Effector memory CD8-positive, alpha-beta T cell (primary cell): ENCODE results near the gene CEP170B.
"Not testable (repeated sequence)": the region's sequence is repeated elsewhere in the genome, so short reads cannot be mapped to it uniquely, and the experiment has no call there.

Source experiments
- ATAC-seq: fragments of 150-1000 bp; cut with Tn5 transposase; replicated peaks from 2 replicates; pipeline ENCODE4 v1.10.0; 2021; ENCODE audit warnings: mild to moderate bottlenecking, moderate library complexity
- DNase-seq, 3 experiments: peaks; one replicate each; pipeline ENCODE4 v3.0.0; 2021
- H3K27ac Mint-ChIP-seq, 2 donors: one replicate each; pipeline ENCODE4 v1.8.0; 2022; ENCODE audit warnings: mild to moderate bottlenecking in 2 of 2, mixed read lengths in 2 of 2, moderate library complexity in 2 of 2
- H3K27me3 Mint-ChIP-seq, 2 donors: one replicate each; pipeline ENCODE4 v1.8.0; 2022; ENCODE audit warnings: mixed read lengths in 2 of 2
- H3K36me3 Mint-ChIP-seq: one replicate; pipeline ENCODE4 v1.8.0; 2022; ENCODE audit warnings: mild to moderate bottlenecking, moderate library complexity, mixed read lengths; ENCODE audit not compliant: insufficient read depth
- H3K4me1 Mint-ChIP-seq, 2 donors: one replicate each; pipeline ENCODE4 v1.8.0; 2022; ENCODE audit warnings: low read depth in 2 of 2, mixed read lengths in 2 of 2
- H3K4me3 Mint-ChIP-seq, 2 donors: one replicate each; pipeline ENCODE4 v1.8.0; 2022; ENCODE audit warnings: mild to moderate bottlenecking in 2 of 2, mixed read lengths in 2 of 2, moderate library complexity in 2 of 2
- H3K9me3 Mint-ChIP-seq, 2 donors: one replicate each; pipeline ENCODE4 v1.8.0; 2022; ENCODE audit warnings: mixed read lengths in 2 of 2

The CEP170B gene

DNA sequence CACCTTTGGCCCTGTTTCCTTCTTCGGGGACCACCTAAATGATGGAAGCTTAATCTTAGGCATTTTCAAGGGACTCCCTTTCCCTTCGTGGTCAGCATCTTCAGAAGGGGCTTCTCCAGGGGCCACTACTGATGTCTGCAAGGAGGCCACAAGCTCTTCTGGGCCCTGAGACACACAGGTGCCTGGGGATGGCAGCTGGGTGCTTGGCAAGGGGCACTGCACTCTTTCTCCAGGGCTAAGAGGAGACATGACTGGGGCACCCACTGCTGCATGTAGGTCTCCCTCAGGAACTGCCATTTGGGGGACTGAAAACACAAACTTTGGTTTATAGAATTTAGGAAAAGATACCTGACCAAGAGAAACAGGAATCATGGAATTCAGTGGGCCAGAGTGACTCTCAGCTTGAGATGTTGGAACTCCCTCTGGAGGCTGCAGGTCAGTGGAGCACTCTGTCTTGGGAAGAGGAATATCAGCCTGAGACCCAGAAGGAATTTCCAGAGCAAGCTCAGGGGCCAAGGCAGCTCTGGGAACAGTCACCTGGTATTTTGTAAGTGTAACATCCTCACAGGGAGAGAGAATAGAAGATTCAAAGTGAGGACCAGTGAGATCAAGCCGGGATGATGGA lies 75.6 kb downstream of the CEP170B start:
- Mint-ChIP-seq H3K27ac (no peak overlapping the region), H3K36me3 (no peaks in the 10 kb centered on the region), H3K27me3 (peaks cover 24 to 43% of the 10 kb centered on the region in 2 donors), H3K4me3 (no peak overlapping the region), H3K4me1 (no peaks in the 10 kb centered on the region), H3K9me3 (no peaks in the 10 kb centered on the region)
- ATAC-seq = no peak
- no peak for DNase-seq

DNA sequence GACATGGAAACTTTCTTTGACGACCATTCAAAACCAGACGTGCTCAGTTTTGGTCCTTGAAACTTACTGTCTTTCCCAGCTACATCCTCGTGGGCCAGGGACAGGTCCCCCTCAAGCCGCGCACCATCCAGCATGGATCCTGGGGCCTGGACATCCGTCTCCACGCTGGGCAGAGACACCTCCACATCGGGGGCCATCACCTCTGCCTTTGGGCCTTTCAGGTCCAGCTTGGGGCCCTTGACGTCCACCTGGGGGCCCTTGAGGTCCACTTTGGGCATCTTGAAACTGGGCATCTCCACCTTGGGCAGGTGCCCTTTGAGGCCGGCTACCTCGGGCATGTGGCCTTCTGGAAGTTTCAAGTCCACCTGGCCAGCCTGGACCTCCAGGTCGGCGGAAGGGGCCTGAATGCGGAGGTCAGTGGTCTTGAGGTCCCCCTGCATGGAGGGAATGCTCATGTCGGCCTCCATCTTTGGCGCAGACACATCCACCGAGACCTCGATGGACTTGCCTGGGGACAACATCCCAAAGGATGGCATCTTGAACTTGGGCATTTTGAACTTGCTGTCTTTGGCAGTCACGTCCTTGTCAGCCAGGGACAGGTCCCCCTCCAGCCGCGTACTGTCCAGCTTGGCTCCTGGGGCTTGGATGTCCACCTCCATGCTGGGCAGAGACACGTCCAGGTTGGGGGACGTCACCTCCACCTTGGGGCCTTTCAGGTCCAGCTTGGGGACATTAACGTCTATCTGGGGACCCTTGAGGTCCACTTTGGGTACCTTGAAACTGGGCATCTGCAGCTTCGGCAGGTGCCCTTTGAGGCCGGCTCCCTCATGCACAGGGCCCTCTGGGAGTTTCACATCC lies 76.7 kb downstream of the CEP170B start:
- DNase-seq = no peak
- Mint-ChIP-seq H3K36me3 (no peaks in the 10 kb centered on the region), H3K9me3 (no peaks in the 10 kb centered on the region), H3K4me1 (no peaks in the 10 kb centered on the region), H3K27me3 (peaks cover 23 to 43% of the 10 kb centered on the region in 2 donors), H3K27ac (no peak overlapping the region), H3K4me3 (no peak overlapping the region)
- ATAC-seq = no peak

GRCh38 chr14:104942586-104942985 lies 77.5 kb downstream of the CEP170B start:
- H3K27me3 Mint-ChIP-seq = peaks cover 23 to 36% of the 10 kb centered on the region in 2 donors
- ATAC-seq = no peak
- H3K9me3 Mint-ChIP-seq = no peaks in the 10 kb centered on the region
- no peak overlapping the region for H3K4me3 Mint-ChIP-seq
- H3K27ac Mint-ChIP-seq = no peak overlapping the region
- no peak for DNase-seq
- no peaks in the 10 kb centered on the region for H3K4me1 Mint-ChIP-seq
- no peaks in the 10 kb centered on the region for H3K36me3 Mint-ChIP-seq

GRCh38 chr14:104943216-104944015 lies 78.3 kb downstream of the CEP170B start:
- H3K36me3 Mint-ChIP-seq, H3K4me1 Mint-ChIP-seq, H3K27ac Mint-ChIP-seq, H3K9me3 Mint-ChIP-seq, ATAC-seq, H3K4me3 Mint-ChIP-seq, DNase-seq: not testable (repeated sequence)
- H3K27me3 Mint-ChIP-seq = peaks cover 16 to 28% of the 10 kb centered on the region in 2 donors

DNA sequence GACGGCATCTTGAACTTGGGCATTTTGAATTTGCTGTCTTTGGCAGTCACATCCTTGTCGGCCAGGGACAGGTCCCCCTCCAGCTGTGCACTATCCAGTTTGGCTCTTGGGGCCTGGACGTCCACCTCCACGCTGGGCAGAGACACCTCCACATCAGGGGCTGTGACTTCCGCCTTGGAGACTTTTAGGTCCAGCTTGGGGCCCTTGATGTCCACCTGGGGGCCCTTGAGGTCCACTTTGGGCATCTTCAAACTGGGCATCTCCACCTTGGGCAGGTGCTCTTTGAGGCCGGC lies 78.9 kb downstream of the CEP170B start:
- not testable (repeated sequence) for ATAC-seq, H3K9me3 Mint-ChIP-seq, H3K36me3 Mint-ChIP-seq, DNase-seq, H3K4me1 Mint-ChIP-seq, H3K4me3 Mint-ChIP-seq, H3K27ac Mint-ChIP-seq
- peaks cover 11 to 23% of the 10 kb centered on the region in 2 donors for H3K27me3 Mint-ChIP-seq

GRCh38 chr14:104944436-104945205 lies 79.6 kb downstream of the CEP170B start:
- H3K9me3 Mint-ChIP-seq, ATAC-seq, H3K36me3 Mint-ChIP-seq, H3K4me3 Mint-ChIP-seq, H3K27ac Mint-ChIP-seq, H3K4me1 Mint-ChIP-seq, DNase-seq: not testable (repeated sequence)
- peaks cover 11 to 16% of the 10 kb centered on the region in 2 donors for H3K27me3 Mint-ChIP-seq

DNA sequence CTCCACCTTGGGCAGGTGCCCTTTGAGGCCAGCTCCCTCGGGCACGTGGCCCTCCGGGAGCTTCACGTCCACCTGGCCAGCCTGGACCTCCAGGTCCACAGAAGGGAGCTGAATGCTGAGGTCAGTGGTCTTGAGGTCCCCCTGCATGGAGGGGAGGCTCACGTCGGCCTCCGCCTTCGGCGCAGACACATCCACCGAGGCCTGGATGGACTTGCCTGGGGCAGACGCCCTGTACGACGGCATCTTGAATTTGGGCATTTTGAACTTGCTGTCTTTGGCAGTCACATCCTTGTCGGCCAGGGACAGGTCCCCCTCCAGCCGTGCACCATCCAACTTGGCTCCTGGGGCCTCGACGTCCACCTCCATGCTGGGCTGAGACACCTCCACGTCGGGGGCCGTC lies 80.2 kb downstream of the CEP170B start:
- H3K4me1 Mint-ChIP-seq, H3K4me3 Mint-ChIP-seq, H3K27ac Mint-ChIP-seq, ATAC-seq, DNase-seq, H3K9me3 Mint-ChIP-seq, H3K27me3 Mint-ChIP-seq, H3K36me3 Mint-ChIP-seq: not testable (repeated sequence)
